K562 (cell line): Measurements from ENCODE around the gene MRPS10. TPM values are rescaled to one million over a fixed set of nuclear protein-coding genes. Genes with fewer than 3 reads are reported as not detected.

Source experiments
- CEBPB ChIP-seq: fragments of 450-650 bp; IDR thresholded peaks from 2 replicates; pipeline ENCODE4 v1.6.1; 2016; ENCODE audit warnings: missing genetic modification characterization, missing compliant biosample characterization
- FOXK1 ChIP-seq: sonication (generic); formaldehyde crosslinking; IDR thresholded peaks from 2 replicates; pipeline ENCODE4 v1.8.0; 2022; ENCODE audit warnings: missing genetic modification reagents, mild to moderate bottlenecking, borderline replicate concordance
- GABPB1 ChIP-seq: sonication (generic); formaldehyde crosslinking; IDR thresholded peaks from 2 replicates; pipeline ENCODE4 v1.8.0; 2022; ENCODE audit warnings: mild to moderate bottlenecking, missing genetic modification reagents
- JUNB ChIP-seq: fragments of 450-650 bp; formaldehyde crosslinking; conservative IDR thresholded peaks from 2 replicates; pipeline ENCODE4 v1.4.0; 2020; ENCODE audit warnings: mild to moderate bottlenecking
- KDM1A ChIP-seq, 2 experiments: fragments of 450-650 bp; IDR thresholded peaks; 2 replicates each; pipeline ENCODE4 v1.6.1; 2016; ENCODE audit warnings: mild to moderate bottlenecking in 2 of 2
- NELFE ChIP-seq: IDR thresholded peaks from 2 replicates; pipeline ENCODE4 v1.6.1; 2011; ENCODE audit warnings: mild to moderate bottlenecking; ENCODE audit not compliant: insufficient read depth, insufficient read length
- NR2C1 ChIP-seq, 2 experiments: fragments of 450-650 bp; IDR thresholded peaks; 2 replicates each; pipeline ENCODE4 v1.6.1; 2017; ENCODE audit warnings: mild to moderate bottlenecking in 2 of 2, antibody characterized with exemption in 1 of 2, inconsistent platforms in 1 of 2, missing compliant biosample characterization in 1 of 2, missing genetic modification characterization in 1 of 2
- NR2C2 ChIP-seq, 2 experiments: fragments of 200-800 bp in 1 of 2; sonication (Bioruptor generic) in 1 of 2; sonication (generic) in 1 of 2; formaldehyde crosslinking in 1 of 2; IDR thresholded peaks; 2 replicates each; pipeline versions ENCODE4 v1.6.1 to v1.8.0; 2016 to 2022; ENCODE audit warnings: mild to moderate bottlenecking in 1 of 2, missing compliant biosample characterization in 1 of 2, missing genetic modification characterization in 1 of 2, missing genetic modification reagents in 1 of 2
- PHF8 ChIP-seq: fragments of 200-600 bp; sonication (generic); IDR thresholded peaks from 2 replicates; pipeline ENCODE4 v1.6.1; 2012; ENCODE audit warnings: mixed run types, mild to moderate bottlenecking, inconsistent platforms, low read length, moderate library complexity, borderline replicate concordance
- PYGO2 ChIP-seq: fragments of 450-650 bp; IDR thresholded peaks from 2 replicates; pipeline ENCODE4 v1.6.1; 2016; ENCODE audit warnings: mild to moderate bottlenecking, missing genetic modification characterization, moderate library complexity, missing compliant biosample characterization
- RFX7 ChIP-seq: fragments of 250-450 bp; sonication (Bioruptor Pico); IDR thresholded peaks from 2 replicates; pipeline ENCODE4 v1.5.1; 2021; ENCODE audit warnings: mild to moderate bottlenecking
- TCF7L2 ChIP-seq: fragments of 150-350 bp; IDR thresholded peaks from 2 replicates; pipeline ENCODE4 v1.6.1; 2016; ENCODE audit warnings: low read depth, mild to moderate bottlenecking, low read length, moderate library complexity
- TEAD1 ChIP-seq, 2 experiments: fragments of 450-650 bp in 1 of 2; sonication (generic) in 1 of 2; formaldehyde crosslinking; IDR thresholded peaks; 2 replicates each; pipeline versions ENCODE4 v1.4.0 to v1.8.0; 2020 to 2022; ENCODE audit warnings: mild to moderate bottlenecking in 2 of 2, missing genetic modification reagents in 1 of 2
- ZBTB8A ChIP-seq: fragments of 450-650 bp; IDR thresholded peaks from 2 replicates; pipeline ENCODE4 v1.6.1; 2018; ENCODE audit warnings: mild to moderate bottlenecking, moderate library complexity; ENCODE audit not compliant: partially characterized antibody
- ZNF263 ChIP-seq: sonication (generic); formaldehyde crosslinking; IDR thresholded peaks from 2 replicates; pipeline ENCODE4 v1.8.0; 2022; ENCODE audit warnings: mild to moderate bottlenecking, missing genetic modification reagents, borderline replicate concordance
- polyA plus RNA-seq, 8 experiments: library from polyadenylated mRNA; depleted of rRNA in 4 of 8; stranded (reverse) in 5 of 8; unstranded in 3 of 8; fragments of >200 nt; fragmentation: Nextera tagmentation in 2 of 8; fragmentation: Illumina TruSeq in 1 of 8; extraction: Ambion mirVana in 2 of 8; extraction: Trizol in 1 of 8; gene quantifications; 2 replicates each; pipeline versions ENCODE4 v1.2.1 to v1.2.3, GENCODE V29; 2011 to 2014; ENCODE audit warnings: inconsistent platforms in 1 of 8, missing spikeins in 1 of 8
- total RNA-seq, 7 experiments: library from RNA; depleted of rRNA in 6 of 7; stranded (reverse); fragments of >200 nt in 6 of 7; fragmentation: Illumina TruSeq in 2 of 7; extraction: Trizol in 2 of 7; gene quantifications; 2 replicates each; pipeline versions ENCODE4 v1.2.1 to v1.2.3, GENCODE V29; 2011 to 2021; ENCODE audit warnings: low replicate concordance in 1 of 7
- TF ChIP-seq, protein P1 (sequence below): fragments of 250-450 bp; sonication (Bioruptor Pico); IDR thresholded peaks from 2 replicates; pipeline ENCODE4 v1.8.0; 2021; ENCODE audit warnings: borderline replicate concordance, mild to moderate bottlenecking, moderate library complexity; ENCODE audit not compliant: poor library complexity, severe bottlenecking
- TF ChIP-seq, protein P2 (sequence below), 2 experiments: fragments of 450-650 bp in 1 of 2; sonication (generic) in 1 of 2; formaldehyde crosslinking in 1 of 2; IDR thresholded peaks; 2 replicates each; pipeline versions ENCODE4 v1.7.1 to v1.9.0; 2016 to 2022; ENCODE audit warnings: inconsistent platforms in 1 of 2, mild to moderate bottlenecking in 1 of 2, missing genetic modification reagents in 1 of 2

MRPS10 gene
- total and polyA plus RNA-seq, 9 of the 15 experiments (the other 6 are each of a cell fraction or from before 2014, with no cell fraction given): 48.6 to 166 (median 93.7) TPM

DNA sequence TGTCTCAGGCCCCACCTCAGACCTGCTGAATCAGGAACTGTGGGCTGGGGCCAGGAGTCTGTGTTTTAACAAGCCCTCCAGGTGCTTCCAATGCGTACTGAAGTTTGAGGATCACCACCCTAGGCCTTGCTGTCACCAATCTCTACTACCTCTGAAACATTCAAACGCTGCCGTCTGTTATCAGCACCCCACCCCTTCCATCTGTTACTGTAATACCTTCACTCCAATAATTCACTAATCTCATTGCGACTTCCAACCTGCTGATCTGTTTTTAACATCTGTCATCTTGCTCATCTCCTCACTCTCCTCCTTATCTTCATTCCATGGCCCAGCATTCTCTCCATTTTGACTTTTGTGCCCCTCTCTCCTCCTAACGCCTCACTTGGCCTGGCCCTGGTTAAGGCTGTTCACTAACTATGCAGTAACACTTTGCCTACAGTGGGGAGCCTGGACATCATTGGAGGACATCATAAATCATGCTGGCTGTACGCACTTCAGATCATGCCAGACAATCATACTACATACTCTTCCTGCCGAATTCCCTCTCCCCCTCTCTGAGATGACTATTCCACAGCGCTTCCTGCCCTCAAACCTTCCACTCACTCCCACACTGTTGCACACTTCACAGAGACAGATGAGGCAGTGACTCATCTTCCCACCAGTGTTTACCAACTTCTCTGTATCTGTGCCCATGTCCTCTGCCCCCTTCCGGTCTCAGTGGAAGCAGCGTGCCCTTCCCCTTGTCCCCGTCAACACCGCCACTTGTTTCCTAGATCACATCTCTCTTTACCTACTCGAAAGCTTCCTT is 19.9 kb downstream of the MRPS10 start (continued):
- TF ChIP-seq FOXK1 (0 out of 2 replicates have a peak, but pooled peaks have one; percentile 56), GABPB1 (peak; percentile 66; the same call in 1 of the 2 replicates), PHF8 (no peak), KDM1A (IDR thresholded peaks at IDR 0.05) (peak; percentile 99), PYGO2 (tag) (no peak), ZBTB8A (no peak), ZNF263 (CRISPR knock-in tag) (no peak; the same call in 1 of the 2 replicates), RFX7 (CRISPR knock-in tag) (no peak), NR2C2 (CRISPR knock-in tag; IDR thresholded peaks at IDR 0.05) (no peak), NR2C2 (tag; IDR thresholded peaks at IDR 0.05) (no peak; the same call in 1 of the 2 replicates), TEAD1 (CRISPR knock-in tag; IDR thresholded peaks at IDR 0.05) (peak; percentile 74 to 89), NR2C1 (IDR thresholded peaks at IDR 0.05) (peak; percentile 58), NR2C1 (tag; IDR thresholded peaks at IDR 0.05) (no peak), TCF7L2 (no peak), CEBPB (tag) (no peak), JUNB (CRISPR knock-in tag) (no peak), NELFE (no peak)
- TF ChIP-seq, protein P1, sequence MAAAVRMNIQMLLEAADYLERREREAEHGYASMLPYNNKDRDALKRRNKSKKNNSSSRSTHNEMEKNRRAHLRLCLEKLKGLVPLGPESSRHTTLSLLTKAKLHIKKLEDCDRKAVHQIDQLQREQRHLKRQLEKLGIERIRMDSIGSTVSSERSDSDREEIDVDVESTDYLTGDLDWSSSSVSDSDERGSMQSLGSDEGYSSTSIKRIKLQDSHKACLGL (CRISPR knock-in tag): peak; percentile 24
- TF ChIP-seq, protein P2, sequence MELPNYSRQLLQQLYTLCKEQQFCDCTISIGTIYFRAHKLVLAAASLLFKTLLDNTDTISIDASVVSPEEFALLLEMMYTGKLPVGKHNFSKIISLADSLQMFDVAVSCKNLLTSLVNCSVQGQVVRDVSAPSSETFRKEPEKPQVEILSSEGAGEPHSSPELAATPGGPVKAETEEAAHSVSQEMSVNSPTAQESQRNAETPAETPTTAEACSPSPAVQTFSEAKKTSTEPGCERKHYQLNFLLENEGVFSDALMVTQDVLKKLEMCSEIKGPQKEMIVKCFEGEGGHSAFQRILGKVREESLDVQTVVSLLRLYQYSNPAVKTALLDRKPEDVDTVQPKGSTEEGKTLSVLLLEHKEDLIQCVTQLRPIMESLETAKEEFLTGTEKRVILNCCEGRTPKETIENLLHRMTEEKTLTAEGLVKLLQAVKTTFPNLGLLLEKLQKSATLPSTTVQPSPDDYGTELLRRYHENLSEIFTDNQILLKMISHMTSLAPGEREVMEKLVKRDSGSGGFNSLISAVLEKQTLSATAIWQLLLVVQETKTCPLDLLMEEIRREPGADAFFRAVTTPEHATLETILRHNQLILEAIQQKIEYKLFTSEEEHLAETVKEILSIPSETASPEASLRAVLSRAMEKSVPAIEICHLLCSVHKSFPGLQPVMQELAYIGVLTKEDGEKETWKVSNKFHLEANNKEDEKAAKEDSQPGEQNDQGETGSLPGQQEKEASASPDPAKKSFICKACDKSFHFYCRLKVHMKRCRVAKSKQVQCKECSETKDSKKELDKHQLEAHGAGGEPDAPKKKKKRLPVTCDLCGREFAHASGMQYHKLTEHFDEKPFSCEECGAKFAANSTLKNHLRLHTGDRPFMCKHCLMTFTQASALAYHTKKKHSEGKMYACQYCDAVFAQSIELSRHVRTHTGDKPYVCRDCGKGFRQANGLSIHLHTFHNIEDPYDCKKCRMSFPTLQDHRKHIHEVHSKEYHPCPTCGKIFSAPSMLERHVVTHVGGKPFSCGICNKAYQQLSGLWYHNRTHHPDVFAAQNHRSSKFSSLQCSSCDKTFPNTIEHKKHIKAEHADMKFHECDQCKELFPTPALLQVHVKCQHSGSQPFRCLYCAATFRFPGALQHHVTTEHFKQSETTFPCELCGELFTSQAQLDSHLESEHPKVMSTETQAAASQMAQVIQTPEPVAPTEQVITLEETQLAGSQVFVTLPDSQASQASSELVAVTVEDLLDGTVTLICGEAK (IDR thresholded peaks at IDR 0.05): peak; percentile 60
- TF ChIP-seq, protein P2 (CRISPR knock-in tag; IDR thresholded peaks at IDR 0.05): no peak
